OCI-LY1 (cell line): Measurements from ENCODE around the gene DIP2C.

Experiments
- CTCF ChIP-seq: fragments of 200-600 bp; sonication (generic), shearing (Covaris generic); IDR thresholded peaks from 2 replicates; pipeline ENCODE4 v1.5.1; 2017; ENCODE audit warnings: mild to moderate bottlenecking, antibody characterized with exemption, low read length, moderate library complexity, mixed read lengths
- EZH2 ChIP-seq: fragments of 200-600 bp; sonication (generic), shearing (Covaris generic); IDR thresholded peaks from 2 replicates; pipeline ENCODE4 v1.8.0; 2017; ENCODE audit warnings: borderline replicate concordance, mixed run types, mild to moderate bottlenecking, antibody characterized with exemption, low read length, moderate library complexity, mixed read lengths

- no peak for TF ChIP-seq CTCF
- TF ChIP-seq EZH2, result no peak
These were observed 361.3 kb downstream of the DIP2C start for GRCh38 chr10:327889-328852.
